Umbilical cord (tissue), 2 donors: ENCODE measurements around the gene TTC23. TPM values are rescaled to one million over a fixed set of nuclear protein-coding genes. Genes with fewer than 3 reads are reported as not detected.

Experiments
- DNase-seq: peaks from one replicate; pipeline ENCODE4 v3.0.0-alpha.2; 2015; ENCODE audit warnings: low spot score
- total RNA-seq: library from RNA; depleted of rRNA; stranded (reverse); fragments of >200 nt; gene quantifications from one replicate; pipeline ENCODE4 v1.2.3, GENCODE V29; 2014; ENCODE audit warnings: low replicate concordance; ENCODE audit not compliant: insufficient read depth

The TTC23 gene
- total RNA-seq, 1 donor from 2014 or later, result 68.1 TPM

- no peak for DNase-seq
Measured at GRCh38 chr15:99165020-99165790, 84.2 kb downstream of the TTC23 start.

GRCh38 chr15:99164119-99164518, 85.3 kb downstream of the TTC23 start:
- DNase-seq, result no peak

DNA sequence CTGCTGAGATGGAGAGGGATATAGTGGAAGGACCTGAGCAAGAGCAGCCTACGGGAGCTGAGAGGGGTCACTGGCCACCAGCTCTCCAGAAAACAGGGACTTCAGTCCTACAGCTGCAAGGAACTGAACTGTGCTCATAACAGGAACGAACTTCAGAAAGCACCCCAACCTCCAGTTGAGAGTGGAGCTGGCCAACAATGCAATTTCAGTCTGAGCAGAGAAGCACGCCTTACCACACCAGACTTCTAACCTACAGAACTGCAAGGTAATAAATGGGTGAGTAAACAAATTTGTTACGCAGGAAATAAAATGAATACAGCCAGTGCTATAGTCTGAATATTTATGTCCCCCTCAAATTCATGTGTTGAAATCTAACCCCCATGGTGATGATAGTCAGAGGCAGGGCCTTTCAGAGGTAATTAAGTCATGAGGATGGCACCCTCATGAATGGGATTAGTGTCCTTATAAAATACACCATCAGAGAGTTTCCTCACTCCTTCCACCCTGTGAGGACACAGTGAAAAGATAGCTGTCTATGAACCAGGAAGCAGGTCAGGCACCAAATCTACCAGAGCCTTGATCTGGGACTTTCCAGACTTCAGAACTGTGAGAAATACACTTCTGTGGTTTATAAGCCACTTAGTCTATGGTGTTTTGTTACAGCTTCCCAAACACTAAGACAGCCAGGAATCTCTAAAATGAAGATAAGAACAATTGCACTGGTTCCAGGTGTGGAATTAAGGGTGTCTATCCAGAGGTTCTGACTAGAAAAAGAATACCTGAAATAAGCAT, 85.9 kb downstream of the TTC23 start:
- DNase-seq, result no peak

- no peak for DNase-seq
Measured at GRCh38 chr15:99158626-99159412, 90.6 kb downstream of the TTC23 start.

GRCh38 chr15:99157456-99157855, 91.9 kb downstream of the TTC23 start:
- no peak for DNase-seq

GRCh38 chr15:99155961-99156443, 93.4 kb downstream of the TTC23 start:
- no peak for DNase-seq

- DNase-seq, result no peak
Measured at GRCh38 chr15:99154271-99154670, 95.1 kb downstream of the TTC23 start.

- DNase-seq, result no peak
Measured at GRCh38 chr15:99153026-99153535, 96.3 kb downstream of the TTC23 start.

DNA sequence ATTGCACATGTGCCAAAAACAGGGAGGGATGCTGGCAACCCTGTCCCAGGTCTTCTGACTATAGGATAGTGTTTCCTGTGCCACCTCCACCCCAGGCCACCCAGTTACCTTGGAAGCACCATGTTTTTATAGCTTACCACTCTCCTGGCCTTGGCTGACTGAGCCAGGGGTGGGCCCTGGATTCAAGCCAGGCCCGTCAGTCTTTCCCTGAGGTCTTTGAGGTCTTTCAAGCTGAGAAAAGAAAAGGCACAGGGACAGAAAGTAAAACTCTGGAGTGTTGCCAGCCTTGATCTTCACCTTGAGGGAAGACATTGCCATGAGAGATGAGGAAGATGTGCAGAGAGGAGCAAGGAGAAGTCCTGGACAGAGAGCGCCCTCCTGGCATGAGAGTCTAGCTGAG, 98.2 kb downstream of the TTC23 start:
- DNase-seq, result no peak

GRCh38 chr15:99149366-99149765, 100.0 kb downstream of the TTC23 start:
- no peak for DNase-seq

DNA sequence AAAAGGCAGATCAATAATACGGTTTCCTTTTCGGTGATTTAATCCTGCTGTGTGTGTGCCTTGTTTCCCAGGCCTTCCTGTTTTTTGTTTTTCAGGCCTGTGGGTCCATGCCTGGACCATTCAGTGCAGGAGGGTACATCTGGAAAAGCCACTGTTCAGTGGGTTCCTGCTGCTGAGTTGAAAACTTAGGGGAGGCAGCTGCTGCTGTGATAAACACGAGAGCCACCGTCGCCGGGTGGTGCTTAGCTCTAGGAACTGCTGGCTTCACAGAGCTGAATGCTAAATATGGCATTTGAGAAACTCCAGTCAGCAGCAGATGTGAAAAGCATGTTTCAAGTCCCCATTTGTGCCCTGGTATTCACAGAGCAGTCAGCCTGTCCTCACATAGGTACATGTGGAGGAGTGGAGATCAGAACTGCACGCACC, 100.5 kb downstream of the TTC23 start:
- no peak for DNase-seq

DNA sequence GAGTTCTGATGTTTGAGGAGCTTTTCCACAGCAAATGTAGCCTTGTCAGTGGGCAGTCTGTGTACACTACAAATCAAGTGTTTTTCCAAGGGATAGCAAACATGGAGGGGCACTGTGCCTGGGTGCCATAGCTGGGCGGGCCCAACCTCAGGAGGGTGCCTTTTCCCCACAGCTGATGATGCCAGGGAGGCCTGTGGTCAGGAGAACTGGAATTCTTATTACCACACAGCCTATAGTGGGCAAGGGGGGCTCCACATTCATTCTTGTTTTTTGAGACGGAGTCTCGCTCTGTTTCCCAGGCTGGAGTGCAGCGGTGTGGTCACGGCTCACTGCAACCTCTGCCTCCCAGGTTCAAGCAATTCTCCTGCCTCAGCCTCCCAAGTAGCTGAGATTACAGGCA, 102.7 kb downstream of the TTC23 start:
- DNase-seq, result no peak

GRCh38 chr15:99145778-99146177, 103.6 kb downstream of the TTC23 start:
- DNase-seq, result no peak

- DNase-seq, result no peak
Measured at GRCh38 chr15:99145005-99145404, 104.4 kb downstream of the TTC23 start.

DNA sequence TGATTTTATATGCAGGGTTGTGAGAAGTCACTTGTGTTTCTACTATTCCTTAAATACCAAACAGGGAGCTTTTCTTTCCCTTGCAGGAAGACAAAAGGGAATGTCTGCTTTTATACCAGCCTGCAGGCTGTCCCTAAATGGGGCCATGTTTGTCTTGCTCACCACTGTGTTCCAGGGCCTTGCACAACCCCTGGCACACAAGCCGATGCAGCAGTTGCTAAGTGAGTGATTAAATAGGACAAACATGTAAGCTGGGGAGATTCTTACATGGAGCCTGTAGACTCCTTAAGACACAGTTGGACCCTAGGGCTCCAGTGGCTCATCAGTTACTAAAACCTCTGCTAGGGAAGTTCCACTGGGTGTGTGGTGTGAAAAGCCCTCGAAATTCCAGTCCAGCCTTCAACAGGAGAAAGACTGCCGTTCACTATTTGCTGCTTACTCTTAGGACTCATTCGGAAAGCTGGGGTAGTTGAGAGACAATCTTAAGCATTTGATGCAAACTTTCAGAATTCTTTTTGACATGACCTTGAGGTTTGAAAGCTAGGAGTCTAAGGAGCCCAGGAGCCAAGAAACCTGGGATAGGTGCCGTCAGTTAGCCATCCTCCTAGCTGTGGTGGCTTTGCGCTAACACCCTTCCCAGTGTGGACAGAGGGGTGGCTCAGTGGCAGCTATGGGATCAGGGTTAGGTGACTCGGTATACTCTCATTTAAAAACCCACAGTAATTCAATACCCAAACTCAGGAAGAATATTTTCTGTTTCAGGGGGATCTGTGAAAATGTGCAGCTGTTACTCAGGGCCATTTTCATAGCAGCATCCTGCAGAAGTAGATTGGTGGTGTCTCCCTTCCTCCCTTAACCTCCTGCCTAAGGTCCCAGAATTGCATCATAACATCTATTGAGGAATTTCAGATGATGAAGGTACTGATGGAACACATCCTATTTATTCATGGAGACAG, 105.4 kb downstream of the TTC23 start:
- DNase-seq, result no peak

DNA sequence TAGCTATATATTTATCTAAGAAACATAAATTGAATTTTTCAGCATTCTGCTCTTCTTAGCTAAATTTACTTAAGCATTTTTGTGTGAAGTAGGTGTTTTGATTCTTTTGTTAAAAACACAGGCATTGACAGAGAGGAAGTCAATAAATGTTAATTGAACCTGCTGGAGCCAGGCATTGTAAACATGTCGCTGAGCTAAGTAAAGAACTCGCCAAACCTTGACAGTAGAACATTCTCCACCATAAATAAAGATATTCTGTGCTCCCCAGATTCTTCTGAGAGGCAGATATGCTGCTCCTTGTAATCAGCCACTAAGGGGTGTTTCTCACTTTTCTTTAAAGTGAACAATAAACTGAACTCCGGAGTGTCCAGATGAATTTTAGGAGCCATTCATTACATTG, 106.1 kb downstream of the TTC23 start:
- no peak for DNase-seq

DNA sequence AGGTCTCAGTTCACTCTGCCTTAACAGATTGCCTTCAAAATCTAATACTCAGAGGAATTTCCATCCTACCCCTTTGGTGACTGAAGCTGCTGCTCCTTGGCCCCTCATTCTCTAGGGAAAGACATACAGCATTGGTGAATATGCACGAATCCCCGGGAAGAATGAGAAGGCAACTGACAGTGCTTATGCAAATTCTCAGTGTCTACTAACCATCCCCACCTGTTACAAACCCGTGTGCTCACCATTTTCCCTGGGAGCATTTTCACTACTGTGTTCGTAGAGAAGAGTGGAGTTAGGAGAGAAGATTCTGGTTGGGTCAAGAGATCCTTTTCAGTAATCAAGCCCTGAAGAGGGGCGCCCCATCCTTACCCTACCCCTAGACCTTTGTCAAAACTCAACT, 106.8 kb downstream of the TTC23 start:
- no peak for DNase-seq

- DNase-seq, result no peak
Measured at GRCh38 chr15:99141943-99142342, 107.4 kb downstream of the TTC23 start.

- no peak for DNase-seq
Measured at GRCh38 chr15:99140590-99140989, 108.8 kb downstream of the TTC23 start.

DNA sequence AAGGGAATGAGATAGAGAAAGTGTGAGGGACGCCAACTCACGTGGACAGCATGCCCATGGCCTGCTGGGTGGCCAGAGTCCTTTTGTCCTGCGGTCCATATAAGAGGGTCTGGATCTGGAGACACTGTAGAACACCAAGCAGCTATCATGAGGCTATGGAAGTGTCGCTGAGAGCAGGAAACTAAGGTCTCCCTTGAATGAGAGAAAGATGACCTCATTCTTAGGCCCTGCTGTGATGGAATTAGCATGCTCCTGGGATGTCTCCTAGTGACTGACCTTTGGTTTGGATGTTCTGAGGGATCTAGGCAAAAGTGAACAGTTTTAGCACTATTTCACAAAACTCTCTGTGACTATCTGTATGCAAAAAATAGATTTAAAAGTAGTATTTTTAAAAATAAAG, 110.1 kb downstream of the TTC23 start:
- no peak for DNase-seq
